HG03378 (cell line): Measurements from ENCODE around the gene CCSAP.
"Not testable (repeated sequence)": the region's sequence is repeated elsewhere in the genome, so short reads cannot be mapped to it uniquely, and the experiment has no call there.

Experiments
- ATAC-seq: cut with Tn5 transposase; IDR thresholded peaks from one replicate; pipeline ENCODE4 v1.9.1; 2021; ENCODE audit warnings: mild to moderate bottlenecking, moderate library complexity; ENCODE audit not compliant: unreplicated experiment

Gene CCSAP

DNA sequence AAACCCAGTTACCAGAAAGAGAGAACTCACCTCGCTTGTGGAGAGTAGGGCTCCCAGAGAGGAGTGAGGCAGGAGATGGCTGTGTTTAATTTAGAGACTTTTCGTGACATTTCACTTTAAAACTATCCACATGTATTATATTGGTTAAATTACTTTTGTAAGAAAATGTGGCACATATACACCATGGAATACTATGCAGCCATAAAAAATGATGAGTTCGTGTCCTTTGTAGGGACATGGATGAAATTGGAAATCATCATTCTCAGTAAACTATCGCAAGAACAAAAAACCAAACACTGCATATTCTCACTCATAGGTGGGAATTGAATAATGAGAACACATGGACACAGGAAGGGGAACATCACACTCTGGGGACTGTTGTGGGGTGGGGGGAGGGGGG is 51.2 kb downstream of the CCSAP start:
- not testable (repeated sequence) for ATAC-seq

DNA sequence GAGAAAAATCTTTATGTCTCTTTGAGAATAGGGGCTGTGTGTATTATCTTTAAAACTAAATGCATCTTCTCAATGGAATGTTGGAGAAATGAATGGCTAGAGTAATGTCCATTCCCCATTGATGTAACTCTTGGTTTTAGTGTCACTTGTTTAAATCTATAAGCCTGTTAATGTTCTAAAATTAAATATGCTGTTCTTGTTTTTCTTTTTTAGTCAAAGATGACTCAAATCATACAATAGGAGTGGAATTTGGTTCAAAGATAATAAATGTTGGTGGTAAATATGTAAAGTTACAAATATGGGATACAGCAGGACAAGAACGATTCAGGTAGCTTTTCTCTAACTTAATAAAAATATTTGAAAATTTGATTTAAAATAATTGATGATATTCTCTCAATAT is 54.3 kb downstream of the CCSAP start:
- ATAC-seq, result no peak

DNA sequence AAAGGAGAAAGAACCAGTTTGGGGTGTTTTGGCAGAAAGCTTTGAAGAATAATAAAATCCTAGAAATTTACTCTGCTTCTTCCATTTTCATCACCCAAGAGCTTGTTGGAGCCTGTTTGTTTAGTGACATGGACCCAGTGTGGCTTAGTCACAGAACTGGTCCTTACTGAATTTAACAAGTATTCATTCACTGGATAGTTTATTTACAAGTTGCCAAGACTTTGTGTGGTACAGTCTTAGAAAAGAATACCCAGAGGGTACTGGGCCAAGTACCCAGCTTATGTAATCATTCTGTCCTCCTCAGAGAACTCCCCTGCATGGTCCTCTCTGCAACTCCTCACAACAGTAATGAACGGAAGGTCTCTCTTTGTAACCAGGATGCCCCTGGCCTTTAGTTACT is 55.6 kb downstream of the CCSAP start:
- ATAC-seq, result no peak

DNA sequence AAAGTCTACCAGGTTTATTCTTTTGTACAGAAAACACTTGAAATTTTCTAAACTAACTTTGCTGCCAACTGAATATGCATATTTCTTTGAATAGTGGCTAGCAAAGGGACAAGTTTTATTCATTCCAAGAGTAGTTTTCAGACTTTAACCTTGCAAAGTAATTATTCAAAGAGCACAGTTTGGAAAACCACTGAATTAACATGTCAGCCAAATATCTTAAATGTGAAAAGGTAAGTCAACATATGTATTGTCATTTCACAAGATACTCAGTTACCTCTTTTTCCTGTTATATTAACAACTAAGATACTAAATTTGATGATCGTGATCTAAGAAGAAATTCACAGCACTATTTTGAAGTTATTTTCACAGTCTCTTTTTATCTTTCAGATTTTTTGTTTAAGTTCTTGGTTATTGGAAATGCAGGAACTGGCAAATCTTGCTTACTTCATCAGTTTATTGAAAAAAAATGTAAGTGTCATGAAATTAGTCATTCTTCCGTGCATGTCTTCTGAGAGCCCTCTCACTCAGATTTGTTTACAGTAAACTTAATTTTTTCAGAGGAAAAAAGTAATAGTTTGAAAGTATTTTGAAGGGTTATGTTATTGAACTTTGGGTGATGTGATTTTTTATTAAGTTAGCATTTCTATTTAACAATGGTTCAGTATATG is 56.6 kb downstream of the CCSAP start:
- ATAC-seq, result no peak

DNA sequence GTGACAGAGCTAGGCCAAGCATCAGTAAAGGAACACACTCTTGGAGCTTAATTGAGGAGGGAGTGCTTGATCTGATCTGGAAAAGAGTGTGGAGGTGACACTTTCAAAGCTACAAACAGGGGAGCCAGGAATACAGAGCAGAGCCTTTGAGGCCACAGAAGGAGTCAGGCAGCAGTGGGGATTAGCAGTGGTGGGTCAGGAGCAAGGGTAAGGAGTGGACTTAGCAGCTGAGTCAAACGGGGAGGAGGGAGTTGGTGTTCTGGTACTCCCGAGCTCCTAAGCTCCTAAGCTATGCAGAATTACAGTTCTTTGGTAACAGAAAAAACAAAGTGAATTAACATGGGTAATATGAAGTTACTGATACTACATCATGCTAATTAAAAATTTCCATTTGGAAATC is 57.4 kb downstream of the CCSAP start:
- ATAC-seq, result no peak

DNA sequence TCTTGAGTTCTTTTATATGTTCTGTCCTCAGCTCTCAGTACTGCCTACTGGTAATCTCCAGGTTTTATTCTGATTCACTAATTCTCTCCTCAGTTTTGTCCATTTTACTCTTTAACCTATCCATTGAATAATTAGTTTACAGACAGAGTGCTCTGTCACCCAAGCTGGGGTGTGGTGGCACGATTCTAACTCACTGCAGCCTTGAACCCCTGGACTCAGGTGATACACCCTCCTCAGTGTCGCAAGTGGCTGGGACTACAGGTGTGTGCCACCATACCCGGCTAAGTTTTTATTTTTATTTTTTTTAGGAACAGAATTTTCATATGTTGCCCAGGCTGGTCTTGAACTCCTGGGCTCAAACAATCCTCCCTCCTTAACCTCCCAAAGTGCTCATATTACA is 58.0 kb downstream of the CCSAP start:
- ATAC-seq, result no peak

DNA sequence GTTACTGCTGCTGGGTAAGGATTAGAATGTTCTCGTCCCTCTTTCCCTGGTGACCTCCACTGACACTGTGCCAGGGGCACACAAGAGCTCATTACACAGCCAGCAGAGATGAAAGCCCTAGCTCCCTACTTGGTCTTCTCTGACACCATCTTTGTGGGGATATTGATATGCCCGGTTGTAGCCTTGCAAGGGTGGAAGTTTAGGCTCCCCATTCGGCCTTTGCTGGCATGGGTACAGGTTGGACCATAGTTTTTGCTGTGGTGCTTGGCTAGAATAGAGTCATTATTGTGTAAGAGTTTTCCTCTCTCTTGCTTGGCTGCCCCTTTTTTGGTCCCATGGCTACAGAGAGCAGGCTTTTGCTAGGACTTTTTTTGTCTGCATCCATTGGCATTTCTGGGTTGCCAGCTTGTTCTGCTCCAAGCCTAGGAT is 59.6 kb downstream of the CCSAP start:
- ATAC-seq, result no peak

DNA sequence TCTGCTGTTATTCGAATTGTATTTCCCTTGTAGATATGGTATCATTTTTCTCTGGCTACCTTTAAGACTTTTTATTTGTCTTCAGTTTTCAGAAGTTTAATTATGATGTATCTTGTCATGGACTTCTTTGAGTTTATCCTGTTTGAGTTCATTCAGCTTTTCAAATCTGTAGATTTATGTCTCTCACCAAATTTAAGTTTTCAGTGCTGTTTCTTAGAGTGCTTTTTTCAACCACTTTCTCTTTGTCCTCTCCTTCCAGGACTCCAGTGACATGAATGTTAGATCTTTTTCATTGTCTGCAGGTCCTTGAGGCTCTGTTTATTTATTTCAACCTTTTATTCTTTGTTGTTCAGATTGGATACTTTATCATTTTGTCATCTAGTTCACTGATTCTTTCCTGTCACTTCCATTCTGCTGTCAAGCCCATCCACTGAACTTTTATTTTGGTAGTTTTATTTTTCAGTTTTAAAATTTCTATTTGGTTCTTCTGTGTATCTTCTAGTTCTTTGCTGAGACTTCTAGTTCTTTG is 60.5 kb downstream of the CCSAP start:
- ATAC-seq, result no peak

DNA sequence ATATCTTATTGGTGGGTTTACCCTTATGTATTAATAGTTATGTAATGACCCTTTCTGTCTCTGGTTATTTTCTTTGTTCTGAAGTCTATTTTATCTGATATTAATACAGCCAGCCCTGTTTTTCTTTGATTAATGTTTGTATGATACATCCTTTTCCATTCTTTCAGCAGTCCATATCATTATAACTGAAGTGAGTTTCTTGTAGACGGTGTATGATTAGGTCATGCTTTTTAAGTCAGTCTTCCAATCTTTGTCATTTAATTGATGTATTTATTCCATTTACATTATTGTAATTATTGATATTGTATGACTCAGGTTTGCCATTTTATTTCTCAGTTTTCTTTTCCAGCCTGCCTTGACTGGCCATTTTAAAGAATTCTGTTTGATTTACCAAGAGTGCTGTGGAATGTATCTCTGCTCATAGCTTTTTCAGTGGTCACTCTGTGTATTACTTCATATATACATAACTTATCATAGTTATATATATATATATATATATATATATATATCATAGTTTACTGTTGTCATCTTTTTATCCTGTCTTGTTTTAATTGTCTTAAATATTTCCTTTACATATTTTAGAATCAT is 61.4 kb downstream of the CCSAP start:
- ATAC-seq, result no peak

DNA sequence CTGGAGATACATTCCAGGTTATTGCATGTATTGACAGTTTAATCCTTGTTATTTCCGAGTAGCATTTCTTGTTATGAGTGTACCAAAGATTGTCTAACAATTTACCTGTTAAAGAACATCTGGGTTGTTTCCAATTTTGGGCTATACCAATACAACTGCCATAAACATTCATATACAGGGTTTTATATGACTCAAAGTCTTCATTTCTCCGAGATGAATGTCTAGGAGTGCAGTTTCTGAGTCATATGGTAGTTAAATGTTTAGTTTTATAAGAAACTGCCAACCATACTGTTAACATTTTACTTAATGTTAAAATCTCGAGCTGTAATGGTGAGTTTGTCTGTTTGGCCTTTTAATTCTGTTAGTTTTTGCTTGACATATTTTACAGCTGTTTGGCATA is 61.9 kb downstream of the CCSAP start:
- no peak for ATAC-seq

DNA sequence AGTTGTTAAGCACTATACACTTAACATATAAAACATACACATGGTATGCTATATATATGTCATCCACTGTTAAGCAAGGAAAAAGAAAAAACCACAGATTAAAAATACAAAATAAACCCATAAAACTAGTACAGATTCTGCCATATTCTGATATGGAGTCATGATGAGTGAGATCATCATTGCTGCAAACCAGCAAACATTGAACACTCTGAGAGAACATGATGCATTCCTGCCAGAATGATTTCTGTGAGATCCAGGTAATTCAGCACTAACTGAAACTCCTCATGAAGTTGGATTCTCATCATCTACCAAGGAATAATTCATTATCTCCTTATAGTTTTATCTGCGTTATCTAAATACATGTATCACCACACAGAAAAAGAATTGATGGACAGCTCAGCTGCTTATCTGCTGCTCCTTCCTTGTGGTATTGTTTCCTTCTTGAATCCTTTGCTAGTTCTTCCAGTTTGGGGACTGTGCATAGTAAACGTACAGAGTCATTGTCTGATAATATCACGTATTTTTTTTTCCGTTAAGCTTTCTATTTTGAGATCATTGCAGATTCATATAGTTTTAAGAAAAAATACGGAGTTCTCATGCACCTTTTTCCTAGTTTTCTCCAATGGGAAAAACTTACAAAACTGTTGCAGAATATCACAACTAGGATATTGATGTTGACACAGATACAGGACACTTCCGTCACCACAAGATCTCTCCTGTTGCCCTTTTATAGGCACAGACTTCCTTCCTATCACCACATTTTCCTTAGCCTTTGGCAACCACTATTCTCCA is 62.6 kb downstream of the CCSAP start:
- ATAC-seq, result no peak

DNA sequence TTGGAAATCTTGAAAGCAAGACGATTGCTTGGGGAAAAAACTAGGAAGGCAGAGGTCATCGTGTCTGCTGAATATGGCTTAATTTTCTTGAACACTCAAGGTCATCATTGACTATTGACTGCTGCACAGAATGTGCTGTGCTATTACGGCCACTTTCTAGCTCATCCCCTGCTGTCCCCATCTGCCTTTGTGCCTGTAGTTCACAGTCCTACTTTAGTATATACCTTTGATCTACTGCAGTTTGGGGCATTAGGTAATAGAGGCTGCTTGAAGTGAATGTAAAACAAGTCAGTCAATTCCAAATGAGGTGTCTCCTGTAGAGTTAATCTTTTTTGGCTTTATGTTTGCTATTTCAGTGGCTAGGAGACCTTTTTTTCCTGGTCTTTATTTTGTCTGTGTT is 63.6 kb downstream of the CCSAP start:
- ATAC-seq, result no peak

DNA sequence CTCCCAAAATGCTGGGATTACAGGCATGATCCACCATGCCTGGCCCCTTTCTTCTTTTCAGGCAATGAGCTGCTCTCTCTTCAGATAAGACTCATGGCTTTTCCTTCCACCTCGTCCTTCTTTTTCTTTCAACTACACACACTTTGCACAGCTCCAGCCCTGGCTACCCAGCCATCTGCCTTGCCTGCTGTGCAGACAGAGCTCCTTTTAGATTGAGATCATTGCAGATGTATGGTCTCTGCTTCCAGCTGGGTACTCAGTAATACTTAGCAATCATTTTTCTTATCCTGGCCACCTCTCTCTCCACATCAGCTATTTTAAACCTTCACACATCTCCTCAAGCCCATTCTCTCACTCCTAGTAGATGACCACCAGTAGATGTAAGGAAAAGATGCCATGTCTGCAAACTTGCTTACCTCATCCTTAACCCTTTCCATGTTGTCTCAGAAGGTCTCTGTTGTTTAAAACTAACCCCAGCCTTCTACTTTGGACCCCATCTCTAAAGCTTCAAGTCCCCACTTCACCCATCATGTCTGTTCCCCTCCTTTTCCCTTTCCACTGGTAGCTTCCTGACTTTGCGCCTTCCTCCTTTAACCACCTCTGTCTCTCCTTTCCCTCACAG is 64.6 kb downstream of the CCSAP start:
- no peak for ATAC-seq

DNA sequence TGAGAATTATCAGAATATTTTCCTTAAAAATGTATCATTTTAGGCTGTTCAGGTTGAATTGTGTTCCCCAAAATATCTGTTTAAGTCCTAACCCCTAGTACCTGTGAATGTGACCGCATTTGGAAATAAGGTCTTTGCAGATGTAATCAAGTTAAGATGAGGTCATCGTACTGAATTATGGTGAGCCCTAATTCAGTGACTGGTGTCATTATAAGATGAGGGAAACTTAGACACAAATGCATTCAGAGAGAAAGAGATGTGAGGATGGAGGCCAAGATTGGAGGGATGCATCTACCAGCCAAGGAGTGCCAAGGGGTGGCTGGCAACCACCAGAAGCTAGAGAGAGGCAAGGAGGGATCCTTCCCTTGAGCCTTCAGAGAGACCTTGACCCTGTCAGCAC is 67.8 kb downstream of the CCSAP start:
- no peak for ATAC-seq

DNA sequence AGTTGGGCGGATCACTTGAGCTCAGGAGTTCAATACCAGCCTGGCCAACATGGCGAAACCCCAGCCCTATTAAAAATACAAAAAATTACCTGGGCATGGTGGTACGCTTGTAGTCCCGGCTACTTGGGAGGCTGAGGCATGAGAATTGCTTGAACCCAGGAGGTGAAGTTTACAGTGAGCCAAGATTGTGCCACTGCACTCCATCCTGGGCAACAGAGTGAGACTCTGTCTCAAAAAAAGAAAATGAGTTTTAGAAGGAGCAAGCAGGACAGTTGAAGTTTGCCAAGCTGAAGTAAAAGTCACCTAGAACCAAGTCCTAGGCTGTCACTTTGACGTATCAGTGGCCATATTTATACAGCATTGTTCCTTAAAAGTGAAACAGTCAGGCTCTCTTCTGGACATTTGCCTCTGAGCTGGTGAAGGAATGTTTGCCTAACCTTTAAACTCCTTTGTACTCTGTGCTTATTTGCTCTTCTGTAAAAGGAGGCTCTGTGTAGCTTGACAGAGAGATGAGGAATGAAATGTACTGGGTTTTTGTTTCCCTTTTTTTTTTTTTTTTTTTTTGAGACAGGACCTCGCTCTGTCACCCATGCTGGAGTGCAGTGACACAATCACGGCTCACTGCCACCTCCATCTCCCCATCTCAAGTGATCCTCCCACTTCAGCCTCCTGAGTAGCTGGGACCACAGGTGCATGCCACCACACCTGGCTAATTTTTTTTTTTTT is 69.2 kb downstream of the CCSAP start:
- ATAC-seq, result no peak

DNA sequence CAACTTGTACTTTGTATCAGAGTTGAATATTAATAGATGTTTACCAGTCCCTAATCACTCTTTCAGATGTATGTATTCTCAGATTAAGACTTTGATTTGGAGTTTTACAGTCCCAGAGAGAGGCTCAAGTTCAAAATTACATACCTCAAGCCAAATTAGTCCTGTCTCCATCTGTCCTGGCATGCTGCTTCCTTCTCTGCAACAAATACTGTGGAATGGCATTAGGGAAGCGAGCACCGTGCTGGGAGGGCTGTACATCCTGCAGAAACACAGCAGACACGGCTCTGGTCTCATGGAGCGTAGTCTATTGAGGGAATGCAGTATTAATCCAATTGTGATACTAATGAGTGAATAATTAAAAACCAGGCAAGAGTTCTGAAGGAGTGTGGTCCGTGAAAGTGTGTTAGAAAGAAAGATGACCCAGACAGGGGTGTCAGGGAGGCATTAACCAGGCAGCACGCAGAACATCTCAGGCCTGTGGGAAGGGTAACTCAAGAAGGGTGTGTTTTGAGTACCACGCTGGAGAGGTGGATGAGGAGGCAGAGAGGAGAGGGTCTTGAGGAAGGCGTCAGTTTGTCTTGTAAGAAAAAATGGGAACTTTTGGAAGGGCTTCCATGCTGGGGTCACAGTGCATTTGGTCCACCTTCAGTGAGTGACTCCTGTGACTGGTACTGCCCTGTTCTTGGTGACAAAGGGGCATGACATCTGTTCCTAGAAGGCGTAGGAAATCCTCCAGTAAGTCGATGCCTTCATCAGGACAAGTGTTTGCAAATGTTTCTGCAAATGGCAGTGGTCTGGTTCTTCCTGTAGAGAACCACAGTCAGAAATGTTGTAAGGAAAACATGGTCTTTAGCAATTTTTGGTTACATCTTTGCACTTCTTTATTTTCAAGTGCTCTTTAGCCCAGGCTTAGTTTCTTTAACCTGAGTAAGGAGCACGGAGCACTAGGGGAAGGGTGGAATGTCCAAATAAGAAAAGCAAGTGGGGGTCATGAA is 70.4 kb downstream of the CCSAP start:
- ATAC-seq, result no peak

DNA sequence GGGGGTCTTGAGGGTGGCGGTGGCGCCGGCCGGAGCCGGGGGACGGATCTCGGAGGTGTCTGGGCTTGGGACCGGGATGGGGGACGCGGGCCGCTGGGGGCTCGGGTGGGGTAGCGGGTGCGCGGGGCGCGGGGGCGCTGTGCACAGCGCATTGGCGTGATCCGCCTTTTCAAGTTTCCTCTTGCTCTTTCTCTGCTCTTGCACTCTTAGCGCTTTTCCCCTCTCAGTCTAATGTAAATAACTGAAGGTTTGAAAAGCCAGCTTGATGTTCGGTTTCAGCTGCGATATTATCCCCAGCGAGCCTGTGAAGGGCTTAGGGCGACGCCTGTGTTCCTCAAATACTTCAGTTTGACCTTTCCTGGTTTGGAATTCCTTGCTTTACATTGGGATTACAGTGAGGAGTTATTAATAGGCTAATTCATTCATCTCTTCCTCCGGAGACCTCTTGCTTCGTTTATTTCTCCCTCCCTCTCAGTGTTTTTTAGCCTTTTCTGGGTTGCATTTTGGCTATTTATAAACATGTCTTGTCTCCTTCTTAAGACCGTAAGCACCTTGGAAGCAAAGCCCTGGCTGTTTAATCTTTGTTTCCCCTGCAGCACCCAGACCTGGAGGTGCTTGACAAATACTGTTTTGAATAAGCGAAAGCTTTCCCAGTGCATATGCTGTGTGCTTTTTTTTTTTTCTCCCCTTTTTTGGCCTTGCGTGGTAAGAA is 71.2 kb downstream of the CCSAP start:
- ATAC-seq, result peak; percentile 31
